ENCODE results near the gene EPSTI1.
A peak's percentile ranks its signal among the peaks of the same experiment; 100 is the strongest.
"Not testable (repeated sequence)": the region's sequence is repeated elsewhere in the genome, so short reads cannot be mapped to it uniquely, and the experiment has no call there.

EPSTI1 gene, protein sequence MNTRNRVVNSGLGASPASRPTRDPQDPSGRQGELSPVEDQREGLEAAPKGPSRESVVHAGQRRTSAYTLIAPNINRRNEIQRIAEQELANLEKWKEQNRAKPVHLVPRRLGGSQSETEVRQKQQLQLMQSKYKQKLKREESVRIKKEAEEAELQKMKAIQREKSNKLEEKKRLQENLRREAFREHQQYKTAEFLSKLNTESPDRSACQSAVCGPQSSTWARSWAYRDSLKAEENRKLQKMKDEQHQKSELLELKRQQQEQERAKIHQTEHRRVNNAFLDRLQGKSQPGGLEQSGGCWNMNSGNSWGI

DNA sequence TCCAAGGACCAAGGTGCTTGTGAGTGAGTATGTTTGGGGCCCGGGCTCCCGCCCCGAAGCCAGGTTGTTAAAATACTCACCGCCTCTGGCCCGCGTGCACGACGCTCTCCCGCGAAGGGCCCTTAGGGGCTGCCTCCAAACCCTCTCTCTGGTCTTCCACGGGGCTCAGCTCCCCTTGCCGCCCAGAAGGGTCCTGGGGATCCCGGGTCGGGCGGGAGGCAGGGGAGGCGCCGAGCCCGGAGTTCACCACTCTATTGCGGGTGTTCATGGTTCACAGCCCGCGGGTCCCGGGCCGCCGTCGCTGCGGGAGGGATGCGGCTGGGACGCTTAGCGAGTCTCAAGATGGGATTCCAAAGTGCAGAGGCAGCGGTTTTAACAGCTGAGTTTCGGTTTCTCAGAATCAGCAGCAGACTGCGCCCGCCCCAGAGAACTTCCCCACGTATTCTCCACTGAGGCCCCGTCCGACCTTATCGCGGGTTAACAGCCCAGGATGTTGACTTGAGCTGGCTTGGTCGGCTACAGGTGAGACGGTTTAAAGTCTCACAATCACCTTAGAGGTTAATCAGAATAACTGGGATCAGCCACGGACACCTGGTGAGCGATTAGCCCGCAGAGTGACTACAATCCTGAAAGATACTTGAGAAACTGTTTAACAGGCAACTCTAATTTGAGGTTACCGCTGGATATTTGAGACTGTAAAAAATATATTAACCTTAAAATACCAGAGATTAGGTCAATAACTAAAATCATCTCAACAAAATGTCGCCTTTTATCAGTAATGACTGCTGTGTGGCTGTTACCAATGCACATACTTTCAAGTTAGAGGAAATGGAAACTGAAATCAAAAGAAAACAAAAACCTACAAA lies at the start of gene EPSTI1:
EPSTI1 (minus strand) TSS at position 344 of the 866 bp plus-strand sequence; CDS start at position 268, 76 bp downstream.
- peak; percentile 77 to 80 for DNase-seq

DNA sequence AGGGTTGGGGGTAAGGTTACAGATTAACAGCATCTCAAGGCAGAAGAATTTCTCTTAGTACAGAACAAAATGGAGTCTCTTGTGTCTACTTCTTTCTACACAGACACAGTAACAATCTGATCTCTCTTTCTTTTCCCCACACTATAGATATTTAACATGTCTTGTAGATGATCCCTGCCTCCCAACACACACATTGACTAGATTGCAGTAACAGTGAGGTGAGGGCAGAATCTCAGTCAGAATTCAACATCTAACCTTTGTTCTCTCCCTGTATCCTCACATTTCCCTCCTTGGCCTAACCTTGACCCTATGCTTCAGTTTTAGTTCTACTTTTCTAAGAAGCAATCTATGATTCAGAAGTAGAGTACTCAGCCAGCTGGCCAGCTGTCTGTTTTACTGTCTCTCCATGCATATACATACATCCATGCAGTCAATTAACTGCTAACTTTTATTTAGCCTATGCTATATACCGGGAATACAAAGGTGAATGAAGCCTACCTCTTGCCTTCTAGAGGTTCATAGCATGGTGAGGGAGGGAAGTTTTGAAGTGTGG lies 49.4 kb upstream of the EPSTI1 start:
- DNase-seq, result no peak

DNA sequence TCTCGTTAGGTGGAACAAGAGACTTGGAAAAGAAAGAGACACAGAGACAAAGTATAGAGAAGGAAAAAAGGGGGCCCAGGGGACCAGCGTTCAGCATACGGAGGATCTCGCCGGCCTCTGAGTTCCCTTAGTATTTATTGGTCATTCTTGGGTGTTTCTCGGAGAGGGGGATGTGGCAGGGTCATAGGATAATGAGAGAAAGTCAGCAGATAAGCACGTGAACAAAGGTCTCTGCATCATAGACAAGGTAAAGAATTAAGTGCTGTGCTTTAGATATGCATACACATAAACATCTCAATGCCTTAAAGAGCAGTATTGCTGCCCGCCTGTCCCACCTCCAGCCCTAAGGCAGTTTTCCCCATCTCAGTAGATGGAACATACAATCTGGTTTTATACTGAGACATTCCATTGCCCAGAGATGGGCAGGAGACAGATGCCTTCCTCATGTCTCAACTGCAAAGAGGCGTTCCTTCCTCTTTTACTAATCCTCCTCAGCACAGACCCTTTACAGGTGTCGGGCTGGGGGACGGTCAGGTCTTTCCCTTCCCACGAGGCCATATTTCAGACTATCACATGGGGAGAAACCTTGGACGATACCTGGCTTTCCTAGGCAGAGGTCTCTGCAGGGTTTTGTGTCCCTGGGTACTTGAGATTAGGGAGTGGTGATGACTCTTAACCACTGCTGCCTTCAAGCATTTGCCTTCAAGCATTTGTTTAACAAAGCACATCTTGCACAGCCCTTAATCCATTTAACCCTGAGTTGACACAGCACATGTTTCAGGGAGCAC lies 48.7 kb upstream of the EPSTI1 start:
- not testable (repeated sequence) for DNase-seq

DNA sequence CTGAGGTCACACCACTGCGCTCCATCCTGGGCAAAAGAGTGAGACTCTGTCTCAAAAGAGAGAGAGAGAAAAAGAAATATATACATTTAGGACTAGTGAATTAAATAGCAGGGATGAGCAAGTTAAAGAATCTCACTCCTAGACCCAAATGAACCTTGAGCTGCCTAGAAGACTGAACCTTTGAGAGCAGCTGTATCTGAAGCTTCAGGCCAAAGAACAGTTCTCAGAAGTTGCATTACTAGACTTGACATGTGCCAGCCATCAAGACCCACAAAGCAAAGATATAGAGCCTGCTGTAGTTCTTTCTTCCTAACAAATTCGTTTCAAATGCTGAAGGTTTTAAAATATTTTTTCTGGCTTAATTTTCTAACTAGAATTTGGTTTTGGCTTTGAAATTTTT lies 47.9 kb upstream of the EPSTI1 start:
- no peak for DNase-seq

DNA sequence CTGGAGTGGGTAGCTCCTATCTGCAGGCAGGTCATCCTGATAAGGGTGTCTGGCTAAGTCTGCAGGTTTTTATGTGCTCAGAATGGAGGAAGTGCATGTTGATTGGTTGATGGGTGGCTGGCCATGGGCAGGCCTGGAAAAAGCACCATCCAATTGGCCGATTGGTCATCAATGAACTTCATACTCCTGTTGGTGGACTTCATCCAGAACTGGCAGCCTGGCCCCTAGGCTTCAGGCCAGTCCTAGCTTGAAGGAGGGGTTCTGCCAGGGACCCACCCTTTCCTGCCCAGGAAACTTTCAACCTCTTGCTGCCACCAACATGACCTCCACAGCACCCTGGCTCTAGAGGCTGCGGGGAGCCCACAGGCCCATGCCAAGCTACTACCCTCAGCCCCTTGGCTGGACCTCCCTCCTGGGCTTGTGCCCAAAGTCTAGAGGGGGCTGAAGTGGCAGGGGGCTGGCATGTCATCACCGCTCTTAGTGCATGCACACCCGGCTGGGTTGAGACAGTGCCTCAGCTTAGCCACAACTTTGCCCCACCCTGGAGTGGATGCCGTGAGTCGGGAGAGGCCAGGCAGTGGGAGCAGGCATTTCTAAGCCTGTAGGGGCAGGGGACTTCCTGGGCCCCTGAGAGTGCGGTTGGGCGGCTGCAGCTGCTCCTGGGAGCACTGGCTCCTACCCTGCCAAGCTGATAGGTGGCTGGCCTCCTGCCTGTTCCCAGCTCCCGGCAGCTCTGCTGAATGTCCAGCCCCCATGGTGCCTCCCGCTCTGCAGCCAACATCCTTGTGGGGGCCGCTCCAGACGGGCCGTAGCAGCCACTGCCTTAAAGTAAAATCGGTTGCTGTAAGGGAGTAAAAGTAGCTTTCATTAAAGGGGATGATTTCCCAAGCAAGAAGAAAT lies 44.6 kb upstream of the EPSTI1 start:
- DNase-seq, result no peak

DNA sequence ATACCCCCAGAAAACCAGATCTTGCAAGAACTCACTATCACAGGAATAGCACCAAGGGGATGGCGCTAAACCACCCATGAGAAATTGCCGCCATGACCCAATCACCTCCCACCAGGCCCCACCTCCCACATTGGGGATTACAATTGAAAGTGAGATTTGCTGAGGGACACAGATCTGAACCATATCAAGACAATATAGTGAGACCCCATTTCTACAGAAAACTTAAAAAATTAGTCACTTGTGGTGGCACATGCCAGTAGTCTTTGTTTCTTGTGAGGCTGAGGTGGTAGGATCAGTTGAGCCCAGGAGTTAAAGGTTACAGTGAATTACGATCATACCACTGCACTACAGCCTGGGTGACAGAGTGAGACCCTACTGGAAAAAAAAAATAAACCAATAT lies 41.0 kb upstream of the EPSTI1 start:
- DNase-seq, result no peak

DNA sequence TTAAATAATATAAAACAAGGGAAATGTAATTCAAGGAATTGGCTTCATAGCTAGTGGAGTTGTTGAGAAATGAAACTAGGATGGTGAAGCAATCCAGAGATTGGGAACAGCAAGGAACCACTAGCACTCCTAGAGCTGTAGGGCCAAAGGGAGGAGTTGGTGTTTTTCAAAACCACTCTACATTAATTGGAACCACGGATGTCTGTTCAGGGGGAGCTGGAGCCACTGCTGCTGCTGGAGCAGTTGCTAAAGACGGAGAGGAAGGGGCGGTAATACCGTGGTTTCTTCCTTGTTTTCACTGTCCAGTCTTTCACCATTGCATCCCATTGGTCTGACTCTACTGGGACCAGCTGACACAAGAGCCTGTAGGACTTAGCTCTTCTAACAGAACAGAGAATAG lies 39.8 kb upstream of the EPSTI1 start:
- DNase-seq, result no peak

DNA sequence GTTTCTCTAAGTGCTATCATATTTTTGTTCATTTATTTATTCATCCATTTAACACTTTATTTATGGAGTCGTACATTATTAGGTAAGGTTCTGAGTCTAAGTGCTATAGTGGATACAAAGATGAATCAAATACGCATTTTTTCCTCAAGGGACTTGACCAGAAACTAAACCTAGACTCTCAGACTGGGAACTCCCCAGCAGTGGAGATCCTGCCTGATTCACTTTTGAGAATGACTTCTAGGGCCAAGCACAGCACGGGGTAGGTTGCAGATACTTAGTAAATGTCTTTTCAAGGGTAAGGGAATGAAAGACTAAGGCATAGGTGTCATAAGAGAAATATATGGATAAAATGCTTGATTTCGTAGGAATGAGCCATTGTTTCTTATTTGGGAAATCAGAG lies 38.5 kb upstream of the EPSTI1 start:
- DNase-seq, result no peak

DNA sequence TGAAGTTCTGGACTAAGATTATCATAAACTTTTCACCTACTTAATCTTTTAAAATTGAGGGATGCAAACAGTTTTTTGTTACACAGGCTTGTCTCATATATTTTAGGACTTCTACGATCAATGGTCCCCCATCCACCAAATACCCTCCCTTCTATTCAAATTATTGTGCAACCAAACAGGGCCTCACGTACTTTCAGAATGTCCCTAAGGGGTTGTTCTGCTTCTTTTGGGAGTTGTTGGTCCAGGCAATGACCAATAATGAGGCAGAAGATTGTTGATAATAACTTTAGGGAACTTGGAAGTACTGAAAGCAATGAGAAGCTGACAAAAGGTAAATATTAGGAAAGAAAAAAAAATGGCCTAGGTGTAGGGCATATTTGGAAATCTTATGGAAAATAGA lies 34.2 kb upstream of the EPSTI1 start:
- no peak for DNase-seq

DNA sequence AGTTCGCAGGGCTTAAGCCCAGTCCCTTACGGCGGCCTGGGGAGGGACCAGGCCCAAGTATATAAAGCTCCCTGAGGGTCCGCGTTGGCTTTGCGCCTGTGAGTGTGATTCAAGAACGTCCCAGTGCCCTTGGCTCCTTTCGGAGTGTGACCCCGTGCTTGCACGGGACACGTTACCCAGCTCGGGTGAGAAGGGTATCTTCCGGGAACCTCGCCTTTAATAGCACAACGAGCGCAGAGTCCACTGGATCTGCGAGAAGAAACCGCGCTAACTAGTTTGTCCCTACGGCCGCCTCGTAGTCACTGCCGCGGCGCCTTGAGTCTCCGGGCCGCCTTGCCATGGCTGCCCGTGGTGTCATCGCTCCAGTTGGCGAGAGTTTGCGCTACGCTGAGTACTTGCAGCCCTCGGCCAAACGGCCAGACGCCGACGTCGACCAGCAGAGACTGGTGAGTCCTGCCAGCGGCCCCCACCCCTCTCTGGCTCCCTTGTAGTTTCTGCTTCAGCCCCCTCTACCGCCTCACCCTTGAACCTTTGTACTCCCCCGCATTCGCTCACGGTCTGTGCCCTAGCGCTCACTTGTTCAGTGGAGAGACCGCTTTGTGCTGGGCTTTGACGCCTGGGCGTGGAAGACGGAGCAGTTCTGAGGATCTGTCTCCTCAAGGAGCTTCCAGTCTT lies 31.4 kb upstream of the EPSTI1 start, which contains the start of gene DNAJC15:
DNAJC15 (plus strand) TSS at position 298 of the 675 bp plus-strand sequence; CDS start at position 339, 41 bp downstream.
- DNase-seq, result peak; percentile 51 to 78

DNA sequence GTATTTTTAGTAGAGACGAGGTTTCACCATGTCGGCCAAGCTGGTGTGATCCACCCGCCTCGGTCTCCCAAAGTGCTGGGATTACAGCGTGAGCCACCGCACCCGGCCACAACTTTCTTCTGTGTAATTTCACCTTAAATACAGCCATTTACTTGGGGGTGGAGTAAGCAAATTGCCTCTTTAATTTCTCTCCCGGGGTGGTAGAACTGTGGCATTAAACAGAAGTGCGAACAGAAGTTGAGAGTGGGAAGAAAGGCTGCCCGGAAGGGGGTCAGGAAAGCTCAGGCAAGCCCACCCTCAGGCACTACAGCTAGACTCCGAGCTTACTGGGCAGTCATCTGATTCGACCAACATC lies 30.9 kb upstream of the EPSTI1 start:
- DNase-seq, result no peak

DNA sequence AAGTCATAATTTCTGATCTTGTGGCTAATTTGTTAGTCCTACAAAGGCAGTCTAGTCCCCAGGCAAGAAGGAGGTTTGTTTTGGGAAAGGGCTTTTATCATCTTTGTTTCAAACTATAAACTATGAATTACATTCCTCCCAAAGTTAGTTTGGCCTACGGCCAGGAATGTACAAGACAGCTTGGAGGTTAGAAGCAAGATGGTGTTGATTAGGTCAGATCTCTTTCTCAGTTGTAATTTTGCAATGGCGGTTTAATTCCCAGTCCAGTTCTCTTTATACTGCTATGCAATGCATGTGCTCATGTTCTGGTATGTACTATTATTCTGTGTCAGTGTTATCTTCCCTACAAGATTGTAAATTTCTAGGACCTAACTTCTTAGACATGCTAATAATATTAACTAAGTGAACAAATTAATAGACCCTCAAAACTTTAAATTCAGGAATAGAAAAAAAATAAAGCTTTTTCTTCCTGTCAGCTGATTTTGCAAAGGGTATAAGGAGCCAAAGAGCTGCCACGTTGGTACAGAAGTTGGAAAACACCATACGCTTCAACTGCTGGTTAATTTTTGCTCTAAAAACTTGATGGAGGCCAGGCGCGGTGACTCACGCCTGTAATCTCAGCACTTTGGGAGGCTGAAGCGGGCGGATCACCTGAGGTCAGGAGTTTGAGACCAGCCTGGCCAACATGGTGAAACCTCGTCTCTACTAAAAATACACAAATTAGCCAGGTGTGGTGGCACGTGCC lies 30.1 kb upstream of the EPSTI1 start:
- no peak for DNase-seq

DNA sequence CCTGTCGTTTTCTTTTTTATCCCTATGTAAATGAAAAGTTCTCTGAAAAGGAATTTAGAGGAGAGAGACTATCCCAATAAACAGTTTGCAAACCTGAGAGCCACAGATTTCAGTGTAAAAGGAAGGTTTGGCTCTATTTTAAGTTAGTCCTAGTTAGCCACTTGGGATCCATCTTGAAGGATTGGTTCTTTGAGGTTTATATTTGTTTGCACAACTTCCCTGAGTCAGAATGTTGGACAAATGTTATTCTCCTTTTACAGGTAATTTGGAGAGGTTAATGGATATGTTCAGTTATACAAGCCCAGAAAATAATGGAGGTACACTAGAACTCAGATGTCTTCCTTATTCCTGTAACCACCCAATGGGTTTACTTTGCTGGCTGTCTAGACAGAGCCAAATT lies 28.8 kb upstream of the EPSTI1 start:
- no peak for DNase-seq

DNA sequence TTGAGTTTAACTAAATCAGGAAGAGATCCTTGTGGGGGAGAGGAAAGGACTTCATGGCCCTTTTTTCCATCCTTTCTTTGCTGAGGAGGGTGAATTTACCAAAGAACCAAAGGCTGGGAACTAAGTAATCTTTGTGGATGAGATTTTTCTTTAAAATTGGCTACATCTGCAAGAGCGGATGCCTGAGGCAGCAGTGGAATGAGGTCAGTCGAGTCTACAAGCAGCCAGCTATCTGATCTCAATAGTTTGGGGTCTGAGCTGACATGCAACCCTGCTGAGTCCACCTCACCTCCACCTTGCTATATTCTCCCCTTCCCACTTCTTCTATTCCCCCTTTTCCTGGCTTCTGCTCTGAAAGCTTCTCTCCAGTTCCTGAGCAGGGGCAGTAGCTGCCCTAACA lies 27.8 kb upstream of the EPSTI1 start:
- DNase-seq, result no peak

DNA sequence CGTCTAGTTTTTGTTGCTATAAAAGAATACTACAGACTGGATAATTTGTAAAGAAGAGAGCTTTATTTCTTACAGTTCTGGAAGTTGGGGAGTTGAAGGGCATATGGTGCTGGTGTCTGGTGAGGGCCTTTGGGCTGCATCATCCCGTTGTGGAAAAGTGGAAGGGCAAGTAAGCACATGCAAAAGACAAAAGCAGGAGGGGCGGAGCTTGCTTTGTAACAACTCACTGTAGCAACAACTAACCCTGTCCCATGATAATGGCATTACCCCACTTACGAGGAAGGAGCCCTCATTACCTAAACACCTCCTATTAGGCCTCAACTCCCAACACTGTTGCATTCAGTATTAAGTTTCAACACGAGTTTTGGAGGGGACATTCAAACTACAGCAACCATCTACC lies 24.2 kb upstream of the EPSTI1 start:
- no peak for DNase-seq

DNA sequence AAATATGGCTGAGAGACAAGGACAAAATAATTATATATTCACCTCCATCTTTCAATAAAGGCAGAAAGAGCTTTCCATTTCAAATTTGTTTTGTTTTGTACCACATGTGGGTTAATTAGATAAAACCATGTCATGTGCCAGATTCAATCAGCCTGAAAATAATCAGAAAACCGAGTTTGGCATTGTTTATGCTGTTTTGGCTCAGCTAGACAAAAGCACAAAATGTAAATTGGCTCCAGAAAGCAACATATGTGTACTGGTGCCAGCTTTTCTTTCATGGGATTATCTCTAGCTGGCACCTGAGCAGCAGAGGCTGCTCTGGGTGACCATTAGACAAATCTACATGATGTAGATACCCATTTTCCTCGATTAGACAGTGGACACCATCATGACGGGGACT lies 22.1 kb upstream of the EPSTI1 start:
- no peak for DNase-seq

DNA sequence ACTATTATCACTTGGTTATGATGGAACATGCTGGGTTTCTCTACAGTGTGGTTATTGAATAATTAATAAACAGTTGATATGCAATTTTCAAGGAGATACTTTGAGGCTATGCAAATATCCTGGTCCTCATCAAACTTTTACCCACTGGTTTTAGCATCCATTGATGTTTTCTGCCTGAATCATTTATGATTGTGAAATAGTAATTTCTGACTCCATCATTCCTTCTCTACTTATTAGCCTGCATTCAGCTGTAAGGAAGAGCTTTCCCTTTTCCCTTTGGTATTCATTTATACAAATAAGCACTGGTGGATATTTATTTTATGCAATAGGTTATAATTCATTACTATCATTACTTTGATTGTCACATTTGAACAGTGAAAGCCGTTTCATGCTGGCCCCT lies 17.5 kb upstream of the EPSTI1 start:
- DNase-seq, result no peak

DNA sequence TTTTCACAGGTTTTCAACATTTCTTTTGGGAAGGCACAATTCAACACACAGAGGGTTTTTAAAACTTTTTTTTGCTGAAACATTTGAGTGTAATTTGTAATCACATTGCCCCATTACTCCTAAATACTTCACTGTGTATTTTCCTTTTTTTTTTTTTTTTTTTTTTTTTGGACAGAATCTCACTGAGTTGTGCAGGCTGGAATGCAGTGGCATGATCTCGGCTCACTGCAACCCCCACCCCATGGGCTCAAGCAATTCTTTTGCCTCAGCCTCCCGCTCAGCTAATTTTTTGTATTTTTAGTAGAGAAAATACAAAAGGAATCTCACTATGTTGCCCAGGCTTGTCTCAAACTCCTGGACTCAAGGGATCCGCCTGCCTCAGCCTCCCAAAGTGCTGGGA lies 16.6 kb upstream of the EPSTI1 start:
- no peak for DNase-seq

DNA sequence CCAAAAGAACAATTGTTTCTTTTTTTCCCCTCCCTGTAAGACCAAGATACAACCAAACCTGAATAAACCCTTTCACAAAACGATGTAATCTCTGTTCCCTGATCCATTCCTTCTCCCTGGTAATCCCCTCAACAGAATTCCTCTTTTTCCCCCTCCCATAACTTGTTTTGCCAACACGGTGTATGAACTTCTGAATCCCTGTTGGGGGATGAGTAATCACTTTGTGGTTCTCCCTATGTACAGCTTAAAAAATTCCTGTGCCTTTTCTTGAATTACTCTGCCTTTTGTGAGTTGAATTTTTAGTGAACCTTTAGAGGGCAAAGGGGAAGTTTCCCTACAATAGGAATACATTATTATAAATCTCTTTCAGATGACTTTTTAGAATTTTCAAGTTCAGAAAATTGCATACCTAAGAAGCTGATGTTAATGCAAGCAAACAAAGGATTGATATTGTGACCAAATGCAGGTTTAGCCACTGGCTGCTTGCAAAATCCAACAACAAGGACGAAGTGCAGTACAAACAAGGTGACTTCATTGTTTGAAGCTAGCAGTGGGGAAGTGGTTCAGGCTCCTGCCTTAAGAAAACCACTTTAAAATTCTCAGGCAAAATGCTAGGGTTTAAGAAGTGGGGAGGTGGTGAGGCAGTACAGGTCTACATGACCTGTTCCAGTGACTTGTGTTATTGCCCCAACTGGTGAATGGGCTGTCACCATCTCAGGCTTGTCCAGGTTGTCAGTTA lies 15.0 kb upstream of the EPSTI1 start:
- DNase-seq, result no peak

Data from activated CD4-positive, alpha-beta T cell treated with anti-CD3 and anti-CD28 coated beads for 4 hours (primary cell).